ENCODE data around the gene TCAP.

DNA sequence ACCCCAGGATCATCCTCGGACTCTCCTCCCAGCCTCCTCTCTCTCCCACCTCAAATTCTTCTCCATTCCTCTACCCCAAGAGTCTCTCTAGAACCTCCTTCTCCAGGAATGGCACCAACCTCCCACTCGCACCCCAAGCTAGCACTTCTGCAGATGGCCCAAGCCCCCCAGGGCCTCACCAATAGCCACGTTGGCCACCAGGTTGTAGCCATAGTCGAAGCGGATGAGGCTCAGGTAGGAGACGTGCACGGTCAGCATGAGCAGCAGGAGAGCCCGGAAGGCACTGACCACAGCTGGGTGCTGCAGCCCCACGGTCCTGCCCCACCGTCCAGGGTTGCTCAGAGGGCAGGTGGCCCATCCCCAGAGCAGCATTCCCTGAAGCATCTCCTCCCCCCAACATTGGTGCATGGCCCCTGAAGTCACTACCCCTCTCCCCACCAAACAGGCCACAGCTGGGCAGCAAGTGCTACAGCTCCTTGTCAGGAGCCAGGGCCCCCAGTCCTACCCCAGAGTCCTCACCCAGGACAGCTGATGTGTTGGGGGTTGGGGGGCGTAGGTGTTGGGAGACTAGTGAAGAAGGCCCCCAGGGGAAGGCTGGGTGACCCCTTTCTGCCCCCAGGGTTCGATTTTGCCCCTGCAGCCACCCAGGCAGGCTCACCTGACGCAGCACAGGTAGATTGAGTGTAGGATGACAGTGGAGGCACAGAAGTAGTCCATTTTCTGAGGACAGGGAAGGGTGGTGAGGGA is 8.4 kb downstream of the TCAP start:
- TF ChIP-seq CTCF (IDR thresholded peaks at IDR 0.05; ENCODE audit: insufficient read depth, low read depth, low read length) (no peak), EZH2 (IDR thresholded peaks at IDR 0.05; ENCODE audit: insufficient read depth, low read length) (no peak)

Data from astrocyte (in vitro differentiated cells and primary cell).